GM13976 (cell line): ENCODE results near the gene MT1E.
A peak's percentile ranks its signal among the peaks of the same experiment; 100 is the strongest.

ENCODE experiments used
- DNase-seq: peaks from one replicate; pipeline ENCODE4 v3.0.0; 2012; ENCODE audit warnings: low spot score
- in situ Hi-C: fragments of 300-500 bp; cut with MboI; formaldehyde crosslinking; loops from one replicate; pipeline ENCODE4 v1.12.0; 2022; ENCODE audit warnings: low sequenced_read_pairs, mixed read lengths, inconsistent platforms; ENCODE audit not compliant: unreplicated experiment
- TF ChIP-seq, protein P1 (sequence below): IDR thresholded peaks from 2 replicates; pipeline ENCODE4 v1.5.1; 2012; ENCODE audit warnings: borderline replicate concordance, mild to moderate bottlenecking; ENCODE audit not compliant: insufficient read depth; ENCODE audit errors: extremely low read depth, missing control alignments, control extremely low read depth

MT1E gene

DNA sequence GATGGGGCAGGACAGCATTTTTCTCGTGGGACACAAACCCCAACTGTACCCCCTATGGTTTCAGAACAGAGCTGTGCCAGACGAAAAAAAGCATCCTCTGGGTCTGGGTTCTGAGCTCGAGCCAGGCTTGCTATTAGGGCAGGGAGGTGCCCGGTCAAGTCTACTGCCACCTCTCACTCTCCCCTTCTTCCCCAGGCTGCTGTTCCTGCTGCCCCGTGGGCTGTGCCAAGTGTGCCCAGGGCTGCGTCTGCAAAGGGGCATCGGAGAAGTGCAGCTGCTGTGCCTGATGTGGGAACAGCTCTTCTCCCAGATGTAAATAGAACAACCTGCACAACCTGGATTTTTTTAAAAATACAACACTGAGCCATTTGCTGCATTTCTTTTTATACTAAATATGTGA is 1.1 kb downstream of the MT1E start:
- no peak for DNase-seq
- in situ Hi-C loops = no loop called here
- TF ChIP-seq, protein P1, sequence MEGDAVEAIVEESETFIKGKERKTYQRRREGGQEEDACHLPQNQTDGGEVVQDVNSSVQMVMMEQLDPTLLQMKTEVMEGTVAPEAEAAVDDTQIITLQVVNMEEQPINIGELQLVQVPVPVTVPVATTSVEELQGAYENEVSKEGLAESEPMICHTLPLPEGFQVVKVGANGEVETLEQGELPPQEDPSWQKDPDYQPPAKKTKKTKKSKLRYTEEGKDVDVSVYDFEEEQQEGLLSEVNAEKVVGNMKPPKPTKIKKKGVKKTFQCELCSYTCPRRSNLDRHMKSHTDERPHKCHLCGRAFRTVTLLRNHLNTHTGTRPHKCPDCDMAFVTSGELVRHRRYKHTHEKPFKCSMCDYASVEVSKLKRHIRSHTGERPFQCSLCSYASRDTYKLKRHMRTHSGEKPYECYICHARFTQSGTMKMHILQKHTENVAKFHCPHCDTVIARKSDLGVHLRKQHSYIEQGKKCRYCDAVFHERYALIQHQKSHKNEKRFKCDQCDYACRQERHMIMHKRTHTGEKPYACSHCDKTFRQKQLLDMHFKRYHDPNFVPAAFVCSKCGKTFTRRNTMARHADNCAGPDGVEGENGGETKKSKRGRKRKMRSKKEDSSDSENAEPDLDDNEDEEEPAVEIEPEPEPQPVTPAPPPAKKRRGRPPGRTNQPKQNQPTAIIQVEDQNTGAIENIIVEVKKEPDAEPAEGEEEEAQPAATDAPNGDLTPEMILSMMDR = no peak

DNA sequence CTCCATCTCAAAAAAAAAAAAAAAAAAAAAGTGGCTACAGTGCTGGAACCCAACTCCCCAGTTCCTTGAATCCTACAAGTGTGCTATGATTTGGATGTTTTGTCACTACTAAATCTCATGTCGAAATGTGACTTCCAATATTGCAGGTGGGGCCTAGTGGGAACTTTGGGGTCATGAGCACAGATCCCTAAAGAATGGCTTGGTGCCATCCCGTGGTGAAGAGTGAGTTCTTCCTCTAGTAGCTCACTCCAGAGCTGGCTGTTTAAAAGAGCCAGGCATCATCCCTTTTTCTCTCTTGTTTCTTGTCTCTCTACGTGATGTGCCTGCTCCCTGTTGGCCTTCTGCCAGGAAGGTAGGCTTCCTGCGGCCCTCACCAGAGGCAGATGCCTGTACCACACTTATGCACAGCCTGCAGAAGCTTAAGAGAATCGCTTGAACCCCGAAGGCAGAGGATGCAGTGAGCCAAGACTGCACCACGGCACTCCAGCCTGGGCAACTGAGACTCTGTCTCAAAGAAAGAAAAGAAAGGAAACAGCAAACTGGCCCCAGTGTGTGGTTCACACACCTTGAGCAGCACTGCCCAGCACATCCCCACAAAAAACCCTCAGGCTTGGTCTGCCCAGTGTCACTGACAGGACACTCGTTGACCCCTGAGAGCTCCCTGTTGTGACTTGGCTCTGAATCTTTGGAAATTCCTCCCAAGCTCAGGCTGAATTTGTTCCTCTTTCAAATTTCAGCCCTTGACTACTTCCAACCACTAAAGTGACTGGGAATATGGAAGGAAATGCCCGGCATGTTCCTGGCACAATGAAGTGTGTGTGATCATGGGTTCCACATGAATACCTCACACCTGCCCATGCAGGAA is 3.1 kb downstream of the MT1E start:
- no peak for DNase-seq
- in situ Hi-C loops = no loop called here
- TF ChIP-seq, protein P1 = no peak

DNA sequence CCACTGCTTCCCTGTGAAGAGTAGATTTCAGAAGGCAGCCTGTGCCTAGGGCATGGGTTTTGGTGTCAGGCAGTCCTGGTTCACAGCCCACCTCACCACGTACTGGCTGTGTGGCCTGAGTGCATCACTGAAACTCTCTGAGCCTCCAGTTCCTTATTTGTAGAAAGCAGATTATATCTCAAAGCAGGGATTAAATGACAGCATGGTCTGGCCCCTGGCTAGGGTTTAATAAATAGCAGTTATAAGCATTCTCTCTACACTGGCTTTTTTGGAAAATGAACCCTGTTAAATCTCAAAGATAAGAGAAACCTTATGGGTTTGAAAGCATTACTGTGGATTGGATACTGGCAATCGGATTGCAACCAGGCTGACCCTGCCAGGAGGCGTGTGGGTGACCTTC is 4.0 kb downstream of the MT1E start:
- TF ChIP-seq, protein P1 = no peak
- no peak for DNase-seq
- in situ Hi-C loops = no loop called here

DNA sequence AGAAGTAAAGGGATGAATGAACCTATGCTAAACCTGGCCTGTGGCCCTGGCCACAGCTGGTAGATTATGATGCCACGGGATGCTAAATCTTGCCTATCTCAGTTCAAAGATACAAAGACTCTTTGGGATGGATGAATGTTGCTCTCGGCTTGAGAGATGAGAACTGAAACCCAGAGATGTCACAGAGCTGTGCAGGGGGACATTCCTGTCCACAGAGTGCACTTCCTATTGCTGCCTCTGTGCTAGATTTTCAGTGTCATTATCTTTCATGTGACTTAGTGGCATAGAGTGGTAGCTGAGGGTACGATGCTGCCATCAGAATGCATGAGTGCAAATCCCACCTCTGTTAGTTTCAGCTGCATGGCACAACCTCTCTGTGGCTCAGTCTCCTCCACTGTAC is 4.6 kb downstream of the MT1E start:
- DNase-seq = peak; percentile 76
- in situ Hi-C loops = no loop called here
- TF ChIP-seq, protein P1 = no peak

DNA sequence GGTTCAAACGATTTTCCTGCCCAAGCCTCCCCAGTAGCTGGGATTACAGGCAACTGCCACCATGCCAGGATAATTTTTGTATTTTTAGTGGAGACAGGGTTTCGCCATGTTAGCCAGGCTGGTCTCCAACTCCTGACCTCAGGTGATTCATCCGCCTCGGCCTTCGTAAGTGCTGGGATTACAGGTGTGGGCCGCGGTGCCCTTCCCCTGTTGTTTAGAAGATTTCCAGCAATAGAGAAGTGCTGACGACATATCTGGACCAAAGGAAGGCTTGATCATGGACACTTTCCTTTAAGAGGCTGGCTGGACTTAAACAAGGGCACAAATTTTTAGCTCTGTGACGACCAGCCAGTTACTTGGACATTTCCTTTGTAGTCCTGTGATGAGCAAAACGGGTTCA is 5.6 kb downstream of the MT1E start:
- in situ Hi-C loops = no loop called here
- TF ChIP-seq, protein P1 = no peak

DNA sequence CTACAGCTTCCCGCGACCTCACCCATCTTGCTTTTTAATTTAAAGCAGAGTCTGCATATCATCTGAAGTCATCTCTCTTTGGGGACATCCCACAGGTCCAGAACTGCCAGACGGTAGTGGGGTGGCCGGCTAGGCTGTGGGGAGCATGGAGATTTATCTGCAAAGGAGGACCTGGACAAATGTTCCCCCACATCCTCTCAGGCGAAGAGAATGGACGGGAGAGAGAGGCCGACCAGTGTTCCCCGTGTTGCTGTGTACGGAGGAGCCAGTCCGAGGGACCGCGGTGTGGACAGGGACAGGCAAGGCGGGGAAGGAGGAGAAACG is 6.2 kb downstream of the MT1E start:
- in situ Hi-C loops = no loop called here
- TF ChIP-seq, protein P1 = no peak
- no peak for DNase-seq

More for the DNA sequence above, 5.6 kb downstream of the MT1E start:
- DNase-seq = no peak
